Measurements from ENCODE around the gene ABL1.

The ABL1 gene

GRCh38 chr9:130914417-130915095 lies 79.5 kb downstream of the ABL1 start:
- TF ChIP-seq CTCF (conservative IDR thresholded peaks at IDR 0.05; ENCODE audit: low read depth, low read length) = no peak
- H3K4me3 ChIP-seq (ENCODE audit: low read depth, low read length) = no peak overlapping the region
- DNase-seq (ENCODE audit: low read depth) = no peak

GRCh38 chr9:130915096-130915447 lies 80.0 kb downstream of the ABL1 start:
- no peak overlapping the region for H3K4me3 ChIP-seq (ENCODE audit: low read depth, low read length)
- no peak for DNase-seq (ENCODE audit: low read depth)
- no peak for TF ChIP-seq CTCF (conservative IDR thresholded peaks at IDR 0.05; ENCODE audit: low read depth, low read length)

- no peak for DNase-seq (ENCODE audit: low read depth)
- TF ChIP-seq CTCF (conservative IDR thresholded peaks at IDR 0.05; ENCODE audit: low read depth, low read length) = no peak
- H3K4me3 ChIP-seq (ENCODE audit: low read depth, low read length) = no peak overlapping the region
These were observed 82.3 kb downstream of the ABL1 start for GRCh38 chr9:130917168-130917960.

GRCh38 chr9:130918101-130918825 lies 83.2 kb downstream of the ABL1 start:
- DNase-seq (ENCODE audit: low read depth) = no peak
- TF ChIP-seq CTCF (conservative IDR thresholded peaks at IDR 0.05; ENCODE audit: low read depth, low read length) = no peak
- no peak overlapping the region for H3K4me3 ChIP-seq (ENCODE audit: low read depth, low read length)

GRCh38 chr9:130918826-130919558 lies 83.9 kb downstream of the ABL1 start:
- no peak overlapping the region for H3K4me3 ChIP-seq (ENCODE audit: low read depth, low read length)
- no peak for DNase-seq (ENCODE audit: low read depth)
- no peak for TF ChIP-seq CTCF (conservative IDR thresholded peaks at IDR 0.05; ENCODE audit: low read depth, low read length)

- DNase-seq (ENCODE audit: low read depth) = no peak
These were observed 84.6 kb downstream of the ABL1 start for GRCh38 chr9:130919559-130920145.

More at GRCh38 chr9:130919559-130920145, 84.6 kb downstream of the ABL1 start:
- no peak overlapping the region for H3K4me3 ChIP-seq (ENCODE audit: low read depth, low read length)
- TF ChIP-seq CTCF (conservative IDR thresholded peaks at IDR 0.05; ENCODE audit: low read depth, low read length) = no peak
